A549 (cell line): ENCODE data around the gene BNIP3.

Experiments used
- CEBPB ChIP-seq, 2 experiments: fragments of >200 bp in 1 of 2; sonication (Bioruptor Twin) in 1 of 2; formaldehyde crosslinking in 1 of 2; IDR thresholded peaks; 2 replicates each; pipeline ENCODE4 v1.6.1; 2012 to 2016
- ESRRA ChIP-seq: fragments of 150-350 bp; IDR thresholded peaks from 2 replicates; pipeline ENCODE4 v1.6.1; 2014; ENCODE audit warnings: mild to moderate bottlenecking, low read length, borderline replicate concordance
- RAD21 ChIP-seq, 2 experiments: fragments of >200 bp in 1 of 2; sonication (Bioruptor Twin) in 1 of 2; formaldehyde crosslinking in 1 of 2; IDR thresholded peaks in 1 of 2; conservative IDR thresholded peaks in 1 of 2; 2 replicates in 1 of 2; 3 replicates in 1 of 2; pipeline ENCODE4 v1.6.1; 2012 to 2018; ENCODE audit warnings: inconsistent platforms in 1 of 2
- TF ChIP-seq, protein P1 (sequence below): fragments of >200 bp; sonication (Bioruptor Twin); formaldehyde crosslinking; IDR thresholded peaks from 3 replicates; pipeline ENCODE4 v1.5.1; 2016

- TF ChIP-seq CEBPB (IDR thresholded peaks at IDR 0.05), result no peak
- no peak for TF ChIP-seq RAD21 (conservative IDR thresholded peaks at IDR 0.05 in 1 of 2, IDR thresholded peaks at IDR 0.05 in 1 of 2)
- TF ChIP-seq, protein P1, sequence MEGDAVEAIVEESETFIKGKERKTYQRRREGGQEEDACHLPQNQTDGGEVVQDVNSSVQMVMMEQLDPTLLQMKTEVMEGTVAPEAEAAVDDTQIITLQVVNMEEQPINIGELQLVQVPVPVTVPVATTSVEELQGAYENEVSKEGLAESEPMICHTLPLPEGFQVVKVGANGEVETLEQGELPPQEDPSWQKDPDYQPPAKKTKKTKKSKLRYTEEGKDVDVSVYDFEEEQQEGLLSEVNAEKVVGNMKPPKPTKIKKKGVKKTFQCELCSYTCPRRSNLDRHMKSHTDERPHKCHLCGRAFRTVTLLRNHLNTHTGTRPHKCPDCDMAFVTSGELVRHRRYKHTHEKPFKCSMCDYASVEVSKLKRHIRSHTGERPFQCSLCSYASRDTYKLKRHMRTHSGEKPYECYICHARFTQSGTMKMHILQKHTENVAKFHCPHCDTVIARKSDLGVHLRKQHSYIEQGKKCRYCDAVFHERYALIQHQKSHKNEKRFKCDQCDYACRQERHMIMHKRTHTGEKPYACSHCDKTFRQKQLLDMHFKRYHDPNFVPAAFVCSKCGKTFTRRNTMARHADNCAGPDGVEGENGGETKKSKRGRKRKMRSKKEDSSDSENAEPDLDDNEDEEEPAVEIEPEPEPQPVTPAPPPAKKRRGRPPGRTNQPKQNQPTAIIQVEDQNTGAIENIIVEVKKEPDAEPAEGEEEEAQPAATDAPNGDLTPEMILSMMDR, result no peak
- no peak for TF ChIP-seq ESRRA
Observed at GRCh38 chr10:131975003-131975402, 6.7 kb downstream of the BNIP3 start.
